GM18951 (cell line): Measurements from ENCODE around the gene VAV2.

Experiments used
- POLR2A ChIP-seq: IDR thresholded peaks from 4 replicates; pipeline ENCODE4 v1.6.1; 2011; ENCODE audit warnings: mild to moderate bottlenecking; ENCODE audit not compliant: insufficient read length, insufficient read depth; ENCODE audit errors: extremely low read depth
- in situ Hi-C: fragments of 300-500 bp; cut with MboI; formaldehyde crosslinking; loops from one replicate; pipeline ENCODE4 v1.12.0; 2022; ENCODE audit warnings: low sequenced_read_pairs, mixed read lengths, inconsistent platforms; ENCODE audit not compliant: unreplicated experiment

The VAV2 gene

GRCh38 chr9:134024214-134024792 is 32.2 kb upstream of the VAV2 start:
- TF ChIP-seq POLR2A, result no peak
- in situ Hi-C loops, result no loop called here

DNA sequence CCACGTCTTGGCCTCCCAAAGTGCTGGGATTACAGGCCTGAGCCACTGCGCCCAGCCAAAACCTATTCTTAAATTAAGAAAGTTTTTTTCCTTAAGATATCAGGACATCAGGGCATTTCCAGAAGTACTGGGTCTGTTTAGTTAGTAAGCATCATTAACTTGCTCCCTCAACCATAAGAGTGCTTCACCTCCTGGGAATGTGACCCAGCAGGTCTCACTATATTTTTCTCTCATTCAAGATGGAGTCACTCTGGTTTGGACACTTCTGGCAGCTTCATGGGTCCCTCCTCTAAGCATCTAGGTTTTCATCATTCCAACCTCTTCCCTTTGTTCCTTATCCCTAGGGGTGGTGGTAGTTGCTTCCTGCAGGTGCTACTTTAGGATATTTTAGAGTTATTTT is 22.8 kb upstream of the VAV2 start:
- in situ Hi-C loops, result no loop called here
- no peak for TF ChIP-seq POLR2A

GRCh38 chr9:134011401-134011800 is 19.3 kb upstream of the VAV2 start:
- no peak for TF ChIP-seq POLR2A
- in situ Hi-C loops, result no loop called here

DNA sequence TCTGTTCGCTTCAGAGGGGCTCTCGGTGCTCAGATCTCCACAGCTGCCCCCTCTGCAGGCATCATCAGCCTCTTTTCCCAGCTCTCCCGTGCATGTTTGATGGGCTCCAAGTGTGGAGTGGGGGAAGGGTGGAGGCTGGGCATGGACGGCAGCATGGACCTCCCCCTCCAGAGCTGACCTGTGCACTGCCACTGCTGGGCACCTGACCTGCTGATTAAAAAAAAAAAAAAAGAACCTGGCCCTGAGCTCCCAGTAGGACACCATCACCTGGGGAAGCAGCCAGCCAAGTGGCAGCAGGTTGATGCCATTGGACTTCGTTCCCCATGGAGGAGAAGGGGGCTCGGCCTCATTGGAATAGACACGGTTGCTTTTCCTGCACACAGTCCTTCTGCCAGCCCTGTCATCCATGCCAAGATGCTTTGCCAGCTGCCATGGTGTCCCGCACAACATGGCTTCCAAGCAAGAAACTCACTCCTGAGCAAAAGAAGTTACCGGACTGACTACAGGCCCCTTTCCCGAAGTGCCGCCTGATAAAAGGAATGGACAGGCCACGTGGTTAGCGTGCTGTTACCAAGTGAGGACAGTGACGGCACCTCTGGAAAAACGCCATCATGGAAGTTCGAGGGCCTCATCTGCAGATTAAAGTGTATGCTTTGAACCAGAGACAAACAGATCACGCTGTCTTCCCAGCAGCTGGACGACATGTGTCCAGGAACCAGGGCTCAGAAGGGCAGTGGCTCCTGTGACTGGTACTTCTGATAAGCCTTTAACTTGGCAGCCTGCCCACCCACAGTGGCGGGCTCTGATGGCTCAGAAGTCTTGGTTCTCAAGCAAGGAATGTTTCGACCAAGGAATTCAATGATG is 18.4 kb upstream of the VAV2 start:
- TF ChIP-seq POLR2A, result no peak
- in situ Hi-C loops, result no loop called here

DNA sequence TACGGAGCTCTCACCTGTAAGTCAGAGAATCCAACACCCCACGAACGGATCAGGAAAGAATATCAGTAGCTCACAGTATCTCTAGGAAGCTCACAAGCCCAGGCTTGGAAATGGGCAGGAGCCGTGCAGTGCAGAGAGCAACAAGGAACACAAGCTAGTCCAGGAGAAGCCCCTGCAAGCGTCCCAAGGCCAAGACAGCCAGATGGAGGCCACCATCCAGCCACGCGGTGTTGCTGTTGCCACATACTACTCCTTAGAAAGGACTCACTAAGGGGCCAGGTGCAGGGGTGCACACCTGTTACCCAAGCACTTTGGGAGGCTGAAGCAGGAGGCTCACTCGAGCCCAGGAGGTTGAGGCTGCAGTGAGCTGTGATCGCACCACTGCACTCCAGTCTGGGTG is 15.4 kb upstream of the VAV2 start:
- no peak for TF ChIP-seq POLR2A
- in situ Hi-C loops, result no loop called here

GRCh38 chr9:134007150-134007549 is 15.0 kb upstream of the VAV2 start:
- TF ChIP-seq POLR2A, result no peak
- in situ Hi-C loops, result no loop called here

DNA sequence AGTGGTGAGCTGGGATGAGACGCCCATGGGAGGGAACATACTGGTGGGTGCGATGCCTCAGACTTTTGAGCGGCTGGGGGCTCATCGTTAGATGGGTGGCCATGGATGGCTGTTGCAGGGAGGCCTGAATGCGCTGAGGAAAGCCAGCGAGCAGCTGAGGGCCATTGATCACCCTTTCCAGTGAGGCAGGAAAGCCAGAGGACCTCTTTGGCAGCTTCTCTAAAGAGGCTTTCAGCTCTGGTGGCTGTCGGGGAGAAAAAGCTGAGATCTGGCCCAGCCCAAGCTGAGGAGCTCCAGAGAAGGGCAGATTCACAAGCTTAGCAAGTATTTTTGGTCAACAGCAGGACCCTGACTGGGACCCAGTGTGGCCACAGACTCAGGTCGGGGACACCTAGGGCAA is 13.3 kb upstream of the VAV2 start:
- in situ Hi-C loops, result no loop called here
- TF ChIP-seq POLR2A, result no peak

DNA sequence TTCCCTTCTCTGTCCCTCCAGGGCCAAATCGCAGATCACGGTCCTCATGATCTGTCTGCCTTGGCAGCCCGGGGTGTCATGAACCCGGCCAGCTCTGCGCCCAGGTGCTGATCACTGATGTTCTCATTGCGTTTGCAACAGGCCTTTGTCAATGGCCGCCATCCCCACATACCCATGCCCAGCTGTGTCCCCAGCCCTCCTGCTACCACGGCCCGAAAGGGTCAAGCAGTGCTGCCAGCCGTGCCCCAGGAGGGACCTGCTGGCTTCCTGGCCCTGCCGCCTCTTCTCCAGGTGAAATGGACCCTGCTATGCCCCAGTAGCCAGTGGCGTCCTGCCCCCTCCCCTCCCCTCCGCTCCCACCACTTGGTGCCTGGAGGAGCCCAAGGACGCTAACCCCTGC is 12.8 kb upstream of the VAV2 start:
- in situ Hi-C loops, result no loop called here
- no peak for TF ChIP-seq POLR2A

GRCh38 chr9:134004131-134004873 is 12.2 kb upstream of the VAV2 start:
- in situ Hi-C loops, result no loop called here

DNA sequence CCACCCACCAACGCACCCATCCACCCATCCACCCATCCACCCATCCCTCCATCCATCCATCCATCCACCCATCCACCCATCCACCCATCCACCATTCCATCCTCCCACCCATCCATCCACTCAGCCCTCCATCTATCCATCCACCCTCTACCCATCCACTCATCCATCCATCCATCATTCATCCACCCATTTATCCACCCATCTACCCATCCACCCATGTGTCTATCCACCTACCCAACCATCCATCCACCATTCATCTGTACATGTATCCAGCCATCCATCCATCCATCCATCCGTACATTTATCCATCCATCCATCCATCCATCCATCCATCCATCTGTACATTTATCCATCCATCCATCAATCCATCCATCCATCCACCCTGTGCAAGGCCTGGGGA is 11.1 kb upstream of the VAV2 start:
- no peak for TF ChIP-seq POLR2A
- in situ Hi-C loops, result no loop called here

More at GRCh38 chr9:134004131-134004873, 12.2 kb upstream of the VAV2 start:
- TF ChIP-seq POLR2A, result no peak

- no peak for TF ChIP-seq POLR2A
- in situ Hi-C loops, result no loop called here
Measured at GRCh38 chr9:134002796-134003195, 10.7 kb upstream of the VAV2 start.

DNA sequence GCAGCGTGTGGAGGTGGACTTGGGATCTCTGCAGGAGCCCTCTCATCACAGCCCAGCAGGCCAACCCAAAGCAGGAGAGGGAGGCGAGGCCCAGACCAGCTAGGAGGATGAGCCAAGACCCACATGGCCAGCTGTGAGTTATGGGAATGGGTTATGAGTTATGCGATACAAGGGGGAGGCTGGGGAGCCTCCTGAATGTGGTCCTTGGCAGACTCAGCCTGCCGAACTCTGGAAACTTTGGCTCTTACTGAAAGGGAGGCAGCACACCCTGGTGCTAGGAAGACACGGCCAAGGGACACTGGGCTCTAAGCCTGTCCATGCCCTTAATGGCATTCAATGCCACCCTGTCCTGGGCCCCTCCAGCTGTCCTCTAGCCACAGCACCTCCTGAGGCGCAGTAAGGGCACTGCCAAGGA is 7.7 kb upstream of the VAV2 start:
- no peak for TF ChIP-seq POLR2A
- in situ Hi-C loops, result loop anchor here (10.0 kb wide), 1 partner anchor 205 kb away; no protein-coding TSS in a partner anchor

- in situ Hi-C loops, result loop anchor here (10.0 kb wide), 1 partner anchor 204 kb away; no protein-coding TSS in a partner anchor
- TF ChIP-seq POLR2A, result no peak
Measured at GRCh38 chr9:133998915-133999595, 6.9 kb upstream of the VAV2 start.

- TF ChIP-seq POLR2A, result no peak
- in situ Hi-C loops, result loop anchor here (10.0 kb wide), 1 partner anchor 203 kb away; no protein-coding TSS in a partner anchor
Measured at GRCh38 chr9:133997584-133997983, 5.5 kb upstream of the VAV2 start.
